HepG2 (cell line): ENCODE results near the gene SMAD6. TPM values are rescaled to one million over a fixed set of nuclear protein-coding genes. Genes with fewer than 3 reads are reported as not detected.
A peak's percentile ranks its signal among the peaks of the same experiment; 100 is the strongest.

Experiments used
- BRD4 ChIP-seq: sonication (generic); formaldehyde crosslinking; IDR thresholded peaks from 2 replicates; pipeline ENCODE4 v1.4.0; 2020; ENCODE audit warnings: missing genetic modification reagents
- DR1 ChIP-seq: sonication (generic); formaldehyde crosslinking; IDR thresholded peaks from 2 replicates; pipeline ENCODE4 v1.8.0; 2021; ENCODE audit warnings: mild to moderate bottlenecking, missing genetic modification reagents, inconsistent platforms
- ELF4 ChIP-seq: sonication (generic); formaldehyde crosslinking; IDR thresholded peaks from 2 replicates; pipeline ENCODE4 v1.5.0; 2020; ENCODE audit warnings: missing genetic modification reagents, mild to moderate bottlenecking, moderate library complexity, borderline replicate concordance
- ESRRA ChIP-seq: sonication (generic); formaldehyde crosslinking; IDR thresholded peaks from 2 replicates; pipeline ENCODE4 v1.5.1; 2020; ENCODE audit warnings: mild to moderate bottlenecking, low read depth, missing genetic modification reagents
- ETV6 ChIP-seq: sonication (generic); formaldehyde crosslinking; conservative IDR thresholded peaks from 2 replicates; pipeline ENCODE4 v1.4.0; 2020; ENCODE audit warnings: missing genetic modification reagents
- FLYWCH1 ChIP-seq: sonication (generic); formaldehyde crosslinking; IDR thresholded peaks from 2 replicates; pipeline ENCODE4 v1.8.1; 2023; ENCODE audit warnings: mild to moderate bottlenecking, missing genetic modification reagents
- FOSL1 ChIP-seq: sonication (generic); formaldehyde crosslinking; IDR thresholded peaks from 2 replicates; pipeline ENCODE4 v1.9.0; 2021; ENCODE audit warnings: missing genetic modification reagents, borderline replicate concordance
- HNRNPK ChIP-seq: fragments of 200-400 bp; formaldehyde crosslinking; IDR thresholded peaks from 2 replicates; pipeline ENCODE4 v1.6.1; 2018; ENCODE audit warnings: low read length, low read depth, moderate library complexity, mild to moderate bottlenecking; ENCODE audit not compliant: poor library complexity, severe bottlenecking
- MIXL1 ChIP-seq: IDR thresholded peaks from 2 replicates; pipeline ENCODE4 v1.6.1; 2016
- MTA1 ChIP-seq: sonication (generic); formaldehyde crosslinking; IDR thresholded peaks from 2 replicates; pipeline ENCODE4 v1.4.0; 2020; ENCODE audit warnings: missing genetic modification reagents, mild to moderate bottlenecking, borderline replicate concordance
- NAIF1 ChIP-seq: sonication (generic); formaldehyde crosslinking; IDR thresholded peaks from 2 replicates; pipeline ENCODE4 v1.5.0; 2020; ENCODE audit warnings: mild to moderate bottlenecking, missing genetic modification reagents, borderline replicate concordance
- POLR2A ChIP-seq, 2 experiments: IDR thresholded peaks; 2 replicates each; pipeline ENCODE4 v1.6.1; 2011; ENCODE audit warnings: low read depth in 2 of 2, low read length in 2 of 2, mild to moderate bottlenecking in 1 of 2, moderate library complexity in 1 of 2; ENCODE audit not compliant: insufficient read depth in 1 of 2
- SIN3A ChIP-seq: IDR thresholded peaks from 2 replicates; pipeline ENCODE4 v1.6.1; 2011; ENCODE audit warnings: low read depth, mild to moderate bottlenecking, control low read depth, low read length, borderline replicate concordance
- TOE1 ChIP-seq: sonication (generic); formaldehyde crosslinking; IDR thresholded peaks from 2 replicates; pipeline ENCODE4 v1.4.0; 2020; ENCODE audit warnings: mild to moderate bottlenecking, missing genetic modification reagents
- TP53 ChIP-seq: sonication (generic); formaldehyde crosslinking; conservative IDR thresholded peaks from 2 replicates; pipeline ENCODE4 v1.4.0; 2020; ENCODE audit warnings: missing genetic modification reagents
- ZNF101 ChIP-seq: sonication (generic); formaldehyde crosslinking; IDR thresholded peaks from 2 replicates; pipeline ENCODE4 v1.4.0; 2020; ENCODE audit warnings: mild to moderate bottlenecking, low read depth, missing genetic modification reagents, borderline replicate concordance
- ZNF160 ChIP-seq: sonication (generic); formaldehyde crosslinking; IDR thresholded peaks from 2 replicates; pipeline ENCODE4 v1.8.0; 2022; ENCODE audit warnings: mild to moderate bottlenecking, inconsistent platforms, missing genetic modification reagents
- ZNF205 ChIP-seq: IDR thresholded peaks from 2 replicates; pipeline ENCODE4 v1.6.1; 2018; ENCODE audit warnings: missing biosample characterization, missing genetic modification reagents
- ZNF333 ChIP-seq: sonication (generic); formaldehyde crosslinking; IDR thresholded peaks from 2 replicates; pipeline ENCODE4 v1.4.0; 2020; ENCODE audit warnings: mild to moderate bottlenecking, missing genetic modification reagents, borderline replicate concordance
- ZNF562 ChIP-seq: sonication (generic); formaldehyde crosslinking; IDR thresholded peaks from 2 replicates; pipeline ENCODE4 v1.8.0; 2022; ENCODE audit warnings: missing genetic modification reagents, borderline replicate concordance
- ZNF605 ChIP-seq: sonication (generic); formaldehyde crosslinking; IDR thresholded peaks from 2 replicates; pipeline ENCODE4 v1.8.0; 2022; ENCODE audit warnings: mild to moderate bottlenecking, missing genetic modification reagents
- ZNF615 ChIP-seq: sonication (generic); formaldehyde crosslinking; IDR thresholded peaks from 2 replicates; pipeline ENCODE4 v1.5.0; 2020; ENCODE audit warnings: mild to moderate bottlenecking, missing genetic modification reagents, borderline replicate concordance
- ZNF713 ChIP-seq: sonication (generic); formaldehyde crosslinking; IDR thresholded peaks from 2 replicates; pipeline ENCODE4 v1.4.0; 2020; ENCODE audit warnings: mild to moderate bottlenecking, missing genetic modification reagents
- polyA plus RNA-seq, 8 experiments: library from polyadenylated mRNA; depleted of rRNA in 3 of 8; stranded (reverse) in 7 of 8; unstranded in 1 of 8; fragments of >200 nt; fragmentation: Illumina TruSeq in 4 of 8; extraction: Trizol in 4 of 8; gene quantifications; 2 replicates each; pipeline versions ENCODE4 v1.2.1 to v1.2.3, GENCODE V29; 2011 to 2016; ENCODE audit warnings: low read depth in 4 of 8, missing spikeins in 1 of 8, mixed read lengths in 1 of 8; ENCODE audit not compliant: insufficient read depth in 1 of 8
- total RNA-seq, 5 experiments: library from RNA; depleted of rRNA; stranded (reverse); fragments of >200 nt; fragmentation: Illumina TruSeq; extraction: Trizol; gene quantifications; 2 replicates each; pipeline ENCODE4 v1.2.3, GENCODE V29; 2016; ENCODE audit warnings: low read depth in 1 of 5
- TF ChIP-seq, protein P1 (sequence below): sonication (generic); formaldehyde crosslinking; IDR thresholded peaks from 2 replicates; pipeline ENCODE4 v1.4.0; 2020; ENCODE audit warnings: mild to moderate bottlenecking, low read depth, missing genetic modification reagents
- TF ChIP-seq, protein P2 (sequence below): sonication (generic); formaldehyde crosslinking; IDR thresholded peaks from 2 replicates; pipeline ENCODE4 v1.5.0; 2020; ENCODE audit warnings: missing genetic modification reagents
- TF ChIP-seq, protein P3 (sequence below): sonication (generic); formaldehyde crosslinking; IDR thresholded peaks from 2 replicates; pipeline ENCODE4 v1.4.0; 2020; ENCODE audit warnings: missing genetic modification reagents
- TF ChIP-seq, protein P4 (sequence below): sonication (generic); formaldehyde crosslinking; IDR thresholded peaks from 2 replicates; pipeline ENCODE4 v1.9.0; 2021; ENCODE audit warnings: missing genetic modification reagents, mild to moderate bottlenecking, borderline replicate concordance

The SMAD6 gene
- total and polyA plus RNA-seq, 2 of the 13 experiments (the other 11 are each of a cell fraction or from before 2014, with no cell fraction given) = 3.3 to 4.4 TPM

DNA sequence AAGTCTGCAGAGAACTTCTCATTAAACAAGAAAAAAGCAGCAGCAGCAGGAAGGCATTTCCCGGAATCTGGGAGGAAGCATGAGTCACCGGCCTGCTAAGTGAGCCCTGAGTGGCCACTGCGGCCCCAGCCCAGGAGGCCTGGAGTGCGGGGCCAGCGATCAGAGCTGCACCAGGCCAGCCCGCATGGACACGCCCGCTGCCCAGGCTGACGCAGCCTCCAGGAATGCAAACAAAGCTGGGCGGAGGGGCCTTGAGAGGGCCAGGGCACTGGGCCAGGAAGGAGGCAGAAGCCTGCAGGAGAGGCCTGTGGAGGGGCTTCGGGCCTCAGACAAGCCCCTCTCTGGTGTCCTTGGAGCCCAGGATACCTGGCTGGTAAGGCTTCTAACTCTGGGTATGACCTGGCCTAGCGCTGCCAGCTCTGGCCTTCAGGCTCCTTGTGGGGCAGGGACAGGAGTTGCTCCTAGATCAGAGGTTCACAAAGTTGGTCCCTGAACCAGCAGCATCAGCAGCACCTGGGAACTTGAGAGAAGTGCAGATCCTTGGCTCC lies 101.2 kb downstream of the SMAD6 start (continued):
- TF ChIP-seq NAIF1 (CRISPR knock-in tag) = no peak
- peak; percentile 59; the same call in 1 of the 2 replicates for TF ChIP-seq MIXL1
- TF ChIP-seq ZNF605 (CRISPR knock-in tag) = no peak
- TF ChIP-seq, protein P1, sequence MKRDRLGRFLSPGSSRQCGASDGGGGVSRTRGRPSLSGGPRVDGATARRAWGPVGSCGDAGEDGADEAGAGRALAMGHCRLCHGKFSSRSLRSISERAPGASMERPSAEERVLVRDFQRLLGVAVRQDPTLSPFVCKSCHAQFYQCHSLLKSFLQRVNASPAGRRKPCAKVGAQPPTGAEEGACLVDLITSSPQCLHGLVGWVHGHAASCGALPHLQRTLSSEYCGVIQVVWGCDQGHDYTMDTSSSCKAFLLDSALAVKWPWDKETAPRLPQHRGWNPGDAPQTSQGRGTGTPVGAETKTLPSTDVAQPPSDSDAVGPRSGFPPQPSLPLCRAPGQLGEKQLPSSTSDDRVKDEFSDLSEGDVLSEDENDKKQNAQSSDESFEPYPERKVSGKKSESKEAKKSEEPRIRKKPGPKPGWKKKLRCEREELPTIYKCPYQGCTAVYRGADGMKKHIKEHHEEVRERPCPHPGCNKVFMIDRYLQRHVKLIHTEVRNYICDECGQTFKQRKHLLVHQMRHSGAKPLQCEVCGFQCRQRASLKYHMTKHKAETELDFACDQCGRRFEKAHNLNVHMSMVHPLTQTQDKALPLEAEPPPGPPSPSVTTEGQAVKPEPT (CRISPR knock-in tag) = no peak
- no peak for TF ChIP-seq TOE1 (CRISPR knock-in tag)
- TF ChIP-seq MTA1 (CRISPR knock-in tag) = peak; percentile 70; the same call in 1 of the 2 replicates
- TF ChIP-seq, protein P2, sequence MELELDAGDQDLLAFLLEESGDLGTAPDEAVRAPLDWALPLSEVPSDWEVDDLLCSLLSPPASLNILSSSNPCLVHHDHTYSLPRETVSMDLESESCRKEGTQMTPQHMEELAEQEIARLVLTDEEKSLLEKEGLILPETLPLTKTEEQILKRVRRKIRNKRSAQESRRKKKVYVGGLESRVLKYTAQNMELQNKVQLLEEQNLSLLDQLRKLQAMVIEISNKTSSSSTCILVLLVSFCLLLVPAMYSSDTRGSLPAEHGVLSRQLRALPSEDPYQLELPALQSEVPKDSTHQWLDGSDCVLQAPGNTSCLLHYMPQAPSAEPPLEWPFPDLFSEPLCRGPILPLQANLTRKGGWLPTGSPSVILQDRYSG (CRISPR knock-in tag) = no peak
- no peak for TF ChIP-seq ZNF333
- peak; percentile 24; the same call in 1 of the 2 replicates for TF ChIP-seq ZNF160
- no peak for TF ChIP-seq POLR2A (IDR thresholded peaks at IDR 0.05; ENCODE audit: insufficient read depth in 1 of 2, low read depth in 2 of 2, low read length in 2 of 2)
- TF ChIP-seq FOSL1 (CRISPR knock-in tag) = peak; percentile 97
- no peak for TF ChIP-seq ZNF101 (CRISPR knock-in tag)
- TF ChIP-seq ELF4 (CRISPR knock-in tag) = no peak
- TF ChIP-seq DR1 (CRISPR knock-in tag) = no peak
- TF ChIP-seq ZNF205 (CRISPR knock-in tag) = 0 out of 2 replicates have a peak, but pooled peaks have one; percentile 55
- TF ChIP-seq ZNF615 (CRISPR knock-in tag) = no peak
- TF ChIP-seq SIN3A = no peak
- TF ChIP-seq ETV6 = peak; percentile 100
- TF ChIP-seq FLYWCH1 (CRISPR knock-in tag) = no peak
- no peak for TF ChIP-seq TP53 (CRISPR knock-in tag)
- TF ChIP-seq, protein P3, sequence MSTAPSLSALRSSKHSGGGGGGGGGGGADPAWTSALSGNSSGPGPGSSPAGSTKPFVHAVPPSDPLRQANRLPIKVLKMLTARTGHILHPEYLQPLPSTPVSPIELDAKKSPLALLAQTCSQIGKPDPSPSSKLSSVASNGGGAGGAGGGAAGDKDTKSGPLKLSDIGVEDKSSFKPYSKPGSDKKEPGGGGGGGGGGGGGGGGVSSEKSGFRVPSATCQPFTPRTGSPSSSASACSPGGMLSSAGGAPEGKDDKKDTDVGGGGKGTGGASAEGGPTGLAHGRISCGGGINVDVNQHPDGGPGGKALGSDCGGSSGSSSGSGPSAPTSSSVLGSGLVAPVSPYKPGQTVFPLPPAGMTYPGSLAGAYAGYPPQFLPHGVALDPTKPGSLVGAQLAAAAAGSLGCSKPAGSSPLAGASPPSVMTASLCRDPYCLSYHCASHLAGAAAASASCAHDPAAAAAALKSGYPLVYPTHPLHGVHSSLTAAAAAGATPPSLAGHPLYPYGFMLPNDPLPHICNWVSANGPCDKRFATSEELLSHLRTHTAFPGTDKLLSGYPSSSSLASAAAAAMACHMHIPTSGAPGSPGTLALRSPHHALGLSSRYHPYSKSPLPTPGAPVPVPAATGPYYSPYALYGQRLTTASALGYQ (CRISPR knock-in tag) = peak; percentile 68; the same call in 1 of the 2 replicates
- no peak for TF ChIP-seq BRD4 (CRISPR knock-in tag)
- TF ChIP-seq ZNF562 = no peak
- no peak; the same call in 1 of the 2 replicates for TF ChIP-seq ZNF713 (CRISPR knock-in tag)
- no peak for TF ChIP-seq HNRNPK
- no peak for TF ChIP-seq ESRRA (CRISPR knock-in tag)
- TF ChIP-seq, protein P4, sequence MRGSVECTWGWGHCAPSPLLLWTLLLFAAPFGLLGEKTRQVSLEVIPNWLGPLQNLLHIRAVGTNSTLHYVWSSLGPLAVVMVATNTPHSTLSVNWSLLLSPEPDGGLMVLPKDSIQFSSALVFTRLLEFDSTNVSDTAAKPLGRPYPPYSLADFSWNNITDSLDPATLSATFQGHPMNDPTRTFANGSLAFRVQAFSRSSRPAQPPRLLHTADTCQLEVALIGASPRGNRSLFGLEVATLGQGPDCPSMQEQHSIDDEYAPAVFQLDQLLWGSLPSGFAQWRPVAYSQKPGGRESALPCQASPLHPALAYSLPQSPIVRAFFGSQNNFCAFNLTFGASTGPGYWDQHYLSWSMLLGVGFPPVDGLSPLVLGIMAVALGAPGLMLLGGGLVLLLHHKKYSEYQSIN (CRISPR knock-in tag) = no peak
